GM18498 (cell line): ENCODE measurements around the gene SYTL5.

Experiments used
- ATAC-seq: cut with Tn5 transposase; IDR thresholded peaks from one replicate; pipeline ENCODE4 v1.9.1; 2021; ENCODE audit warnings: mild to moderate bottlenecking, moderate library complexity; ENCODE audit not compliant: unreplicated experiment

Gene SYTL5

GRCh38 chrX:38018766-38019425 is 12.5 kb downstream of the SYTL5 start:
- ATAC-seq = no peak

DNA sequence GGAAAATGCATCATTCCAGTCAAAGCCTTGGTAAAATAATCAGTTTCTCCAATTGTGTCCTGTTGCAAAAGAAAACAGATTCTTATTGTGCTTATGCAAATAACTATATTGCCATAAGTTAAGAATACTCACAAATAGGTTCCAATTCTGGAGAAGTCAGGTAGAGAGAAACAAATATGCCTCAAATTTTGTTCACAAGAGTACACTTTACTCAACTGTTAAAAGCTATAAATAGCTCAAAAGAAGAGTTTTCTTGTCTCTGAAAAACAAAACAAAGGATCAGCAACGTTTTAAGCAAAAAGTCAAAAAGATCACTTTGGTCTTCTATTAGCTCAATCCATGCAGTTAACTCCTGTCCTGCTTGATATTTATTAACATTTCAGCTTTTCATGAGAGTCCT is 21.9 kb downstream of the SYTL5 start:
- ATAC-seq = no peak

DNA sequence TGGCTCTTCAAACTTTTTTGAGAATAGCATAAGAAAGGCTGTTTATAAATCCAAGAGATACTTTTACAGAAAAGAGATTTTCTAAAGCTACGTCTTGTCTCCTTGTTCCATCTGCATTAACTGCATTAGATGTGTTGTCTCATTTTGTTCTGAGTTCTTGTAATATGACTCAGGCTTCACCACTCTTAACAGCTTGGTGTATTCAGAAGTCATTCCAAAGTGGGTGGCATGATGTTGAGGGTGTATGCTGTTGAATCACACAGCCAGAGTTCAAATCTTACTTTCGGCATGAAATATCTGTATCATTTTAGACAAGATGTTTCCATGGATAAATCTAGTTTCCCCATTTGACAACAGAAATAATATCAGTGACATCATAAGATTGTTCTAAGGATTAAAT is 30.1 kb downstream of the SYTL5 start:
- ATAC-seq = no peak

GRCh38 chrX:38038501-38038900 is 32.1 kb downstream of the SYTL5 start:
- ATAC-seq = no peak

DNA sequence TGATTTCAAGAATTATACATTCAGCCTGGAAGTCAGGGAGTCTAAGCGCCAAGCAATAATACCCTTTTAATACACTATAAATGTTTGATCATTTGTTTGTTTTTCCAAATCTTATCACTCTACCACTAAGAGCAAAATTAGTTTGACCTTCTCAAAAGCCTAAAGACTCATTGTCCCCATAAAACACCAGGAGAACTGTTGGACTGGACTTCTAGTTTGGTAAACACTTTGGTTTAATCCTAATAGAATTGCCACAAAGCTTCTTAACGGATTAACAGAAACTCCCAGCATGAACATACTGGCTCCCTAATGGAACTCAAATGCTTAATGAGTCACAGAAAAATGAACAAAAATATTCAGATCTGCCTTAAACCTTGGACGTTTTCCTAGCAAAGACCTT is 34.9 kb downstream of the SYTL5 start:
- no peak for ATAC-seq

GRCh38 chrX:38044701-38045100 is 38.3 kb downstream of the SYTL5 start:
- ATAC-seq = no peak

DNA sequence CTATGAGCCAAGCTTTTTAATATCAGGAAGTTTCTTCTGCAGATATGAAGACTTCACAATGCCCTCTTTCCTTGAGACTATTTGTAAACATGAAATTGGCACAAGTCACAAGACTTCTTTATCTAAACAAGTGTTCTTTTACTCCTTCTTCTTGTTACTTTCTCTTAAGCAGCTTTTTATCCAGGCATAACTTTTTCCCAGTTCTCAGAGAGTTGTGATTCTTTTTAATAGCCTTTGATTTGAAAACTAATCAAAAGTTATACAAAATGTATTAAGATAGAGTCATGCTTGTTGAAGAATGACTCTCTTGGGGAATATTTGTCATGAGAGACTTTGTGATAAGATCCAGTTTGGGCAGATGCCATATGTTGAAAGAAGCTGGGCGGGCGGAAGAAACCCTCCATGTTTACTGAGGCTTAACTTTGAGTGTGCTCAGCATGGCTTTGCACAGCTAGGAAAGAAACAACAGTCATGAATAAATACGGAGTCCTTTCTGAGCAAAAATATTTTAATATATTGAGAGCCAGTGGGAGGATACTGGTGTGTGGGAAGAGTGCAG is 39.3 kb downstream of the SYTL5 start:
- ATAC-seq = no peak

- no peak for ATAC-seq
Observed at GRCh38 chrX:38048886-38049285, 42.5 kb downstream of the SYTL5 start.

DNA sequence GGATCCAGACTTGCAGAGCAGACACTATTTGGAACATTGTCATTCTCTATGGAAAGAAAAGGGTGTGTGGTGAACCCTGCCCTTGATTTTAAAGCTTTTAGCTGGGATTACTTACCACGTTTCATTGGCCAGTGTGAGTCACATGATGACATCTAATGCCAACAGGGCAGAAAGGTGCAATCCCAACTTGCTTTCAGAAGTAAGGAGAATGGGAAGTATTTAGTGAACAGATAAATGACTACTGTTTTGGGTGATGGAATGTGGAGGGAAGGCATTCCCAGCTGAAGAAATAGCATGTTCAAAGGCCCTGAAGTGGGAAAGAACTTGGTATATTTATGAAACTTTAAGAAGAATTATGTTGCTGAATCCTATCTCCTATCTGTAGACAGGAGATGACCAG is 44.5 kb downstream of the SYTL5 start:
- ATAC-seq = no peak

- no peak for ATAC-seq
Observed at GRCh38 chrX:38052096-38052495, 45.7 kb downstream of the SYTL5 start.

DNA sequence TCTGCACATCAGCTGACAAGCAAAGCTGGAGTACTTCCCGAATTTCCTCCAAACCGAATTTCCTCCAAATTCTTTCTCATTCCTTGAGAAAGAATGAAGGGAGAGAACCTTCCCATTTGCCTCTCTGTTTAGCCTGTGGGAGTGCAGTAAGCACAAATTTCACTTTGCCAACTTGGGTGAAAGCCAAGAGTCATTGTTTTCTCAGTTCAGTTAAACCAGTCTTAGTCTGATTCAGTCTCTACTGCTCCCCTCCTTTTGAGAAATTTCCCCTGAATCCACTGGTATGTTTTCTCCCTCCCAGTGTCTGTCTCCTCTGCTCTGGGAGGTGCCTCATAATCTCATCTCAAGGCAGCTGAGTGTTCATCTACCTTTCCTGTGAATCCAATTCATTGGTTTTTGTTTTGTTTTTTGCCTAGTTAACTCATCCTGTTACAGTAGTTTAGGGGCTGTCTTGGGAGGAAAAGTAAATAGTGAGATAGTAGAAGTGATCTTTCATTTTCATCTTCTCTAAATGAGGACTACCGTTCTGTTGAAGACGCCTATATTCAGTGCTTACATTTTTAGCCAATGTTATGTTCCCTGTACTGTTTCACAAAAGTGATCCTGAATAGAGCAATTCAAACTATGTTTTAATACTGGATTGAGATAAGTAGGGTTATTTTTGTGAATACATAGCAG is 49.0 kb downstream of the SYTL5 start:
- ATAC-seq = peak; percentile 69

GRCh38 chrX:38060331-38060878 is 54.1 kb downstream of the SYTL5 start:
- ATAC-seq = no peak

- ATAC-seq = no peak
Observed at GRCh38 chrX:38061335-38061734, 55.0 kb downstream of the SYTL5 start.

- no peak for ATAC-seq
Observed at GRCh38 chrX:38066934-38067333, 60.6 kb downstream of the SYTL5 start.

GRCh38 chrX:38069273-38069672 is 62.9 kb downstream of the SYTL5 start:
- no peak for ATAC-seq

GRCh38 chrX:38069991-38070390 is 63.6 kb downstream of the SYTL5 start:
- ATAC-seq = no peak

GRCh38 chrX:38079463-38079862 is 73.1 kb downstream of the SYTL5 start:
- no peak for ATAC-seq

DNA sequence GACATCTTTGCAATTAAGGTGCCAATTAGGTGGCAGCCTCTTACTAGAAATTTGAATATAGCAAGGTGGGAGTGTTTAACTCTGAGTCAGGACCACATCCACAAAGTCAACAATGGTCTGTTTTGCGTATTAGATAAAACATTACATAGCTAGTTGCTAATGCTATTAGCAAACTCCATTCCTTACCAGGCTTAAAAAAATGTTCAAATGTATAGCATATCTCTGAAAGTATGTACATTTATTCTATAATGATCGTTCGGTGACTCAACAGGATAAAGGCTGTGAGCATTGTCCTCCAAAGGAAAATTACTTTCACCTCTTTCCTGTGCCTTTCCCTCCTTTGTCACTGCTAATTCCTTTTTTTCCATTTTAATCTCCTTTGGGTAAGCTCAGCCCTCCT is 74.5 kb downstream of the SYTL5 start:
- ATAC-seq = no peak

DNA sequence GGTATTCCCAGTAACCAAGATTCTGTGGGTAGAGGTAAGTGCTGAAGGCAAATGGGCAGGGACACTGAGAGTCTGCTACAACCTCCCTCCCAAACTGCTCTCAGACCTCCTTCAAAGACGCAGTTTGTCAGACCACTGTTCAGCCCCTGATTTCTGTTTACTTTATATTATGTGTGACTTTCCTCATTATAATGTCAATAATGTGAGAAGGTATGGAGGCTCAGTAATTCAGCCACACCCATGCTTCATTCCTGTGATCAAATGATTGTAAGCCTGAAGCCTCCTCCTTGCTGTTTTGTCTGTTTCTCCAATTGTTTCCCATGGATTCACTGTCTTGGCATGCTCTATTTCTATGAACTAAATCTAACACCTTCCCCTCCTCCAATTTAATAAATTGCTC is 75.6 kb downstream of the SYTL5 start:
- no peak for ATAC-seq

DNA sequence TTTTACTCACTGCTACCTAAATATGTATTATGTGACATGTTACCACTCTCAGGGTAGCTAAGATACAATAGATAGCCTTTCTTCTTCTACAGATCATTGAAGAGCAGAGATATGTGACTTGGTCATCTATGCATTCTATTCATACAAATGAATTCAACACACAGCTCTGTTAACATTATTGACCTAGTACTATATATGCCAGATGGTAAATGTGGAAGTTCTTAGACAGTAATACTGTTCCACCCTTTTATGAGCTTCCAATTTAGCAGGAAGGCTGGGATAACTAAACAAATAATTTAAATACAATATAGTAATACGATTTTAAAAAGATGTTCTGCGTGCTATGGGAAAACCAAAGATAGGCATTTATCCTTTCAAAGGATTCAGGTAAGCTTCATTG is 76.0 kb downstream of the SYTL5 start:
- no peak for ATAC-seq

DNA sequence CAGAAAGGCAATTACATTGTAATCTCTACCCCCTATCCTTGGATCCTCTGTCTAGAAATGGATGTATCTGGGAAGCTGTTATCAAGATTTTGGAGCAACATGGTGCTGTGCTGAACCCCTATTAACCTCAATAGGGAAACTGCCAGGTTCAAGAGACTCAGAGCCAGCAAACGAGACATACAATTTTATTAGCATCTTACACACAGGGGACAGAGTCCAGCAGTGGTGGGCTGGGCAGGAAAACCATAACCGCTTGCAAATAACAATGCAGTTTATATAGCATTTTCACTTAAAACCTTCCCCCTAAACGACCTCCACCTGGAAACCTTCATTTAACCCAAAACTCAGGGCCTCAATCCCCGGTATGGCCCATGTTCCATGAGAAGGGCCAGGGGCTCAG is 79.5 kb downstream of the SYTL5 start:
- ATAC-seq = no peak
